HepG2 (cell line): ENCODE measurements around the gene SMTN. TPM values are rescaled to one million over a fixed set of nuclear protein-coding genes. Genes with fewer than 3 reads are reported as not detected.

Experiments used
- AGO1 ChIP-seq: fragments of 200-400 bp; formaldehyde crosslinking; IDR thresholded peaks from 2 replicates; pipeline ENCODE4 v1.6.1; 2017; ENCODE audit warnings: mild to moderate bottlenecking, low read depth, low read length, moderate library complexity; ENCODE audit not compliant: poor library complexity, severe bottlenecking
- BCL3 ChIP-seq: sonication (generic); formaldehyde crosslinking; IDR thresholded peaks from 2 replicates; pipeline ENCODE4 v1.5.1; 2020; ENCODE audit warnings: mild to moderate bottlenecking, missing genetic modification reagents, moderate library complexity
- DZIP1 ChIP-seq: sonication (generic); formaldehyde crosslinking; IDR thresholded peaks from 2 replicates; pipeline ENCODE4 v1.5.0; 2020; ENCODE audit warnings: mild to moderate bottlenecking, missing genetic modification reagents
- GPN1 ChIP-seq: sonication (generic); formaldehyde crosslinking; IDR thresholded peaks from 2 replicates; pipeline ENCODE4 v1.5.1; 2020; ENCODE audit warnings: missing genetic modification reagents, borderline replicate concordance
- HNF1B ChIP-seq: sonication (generic); formaldehyde crosslinking; IDR thresholded peaks from 2 replicates; pipeline ENCODE4 v1.5.1; 2020; ENCODE audit warnings: mild to moderate bottlenecking, moderate library complexity, missing genetic modification reagents
- MEIS1 ChIP-seq: sonication (generic); formaldehyde crosslinking; IDR thresholded peaks from 2 replicates; pipeline ENCODE4 v1.9.0; 2021; ENCODE audit warnings: mild to moderate bottlenecking, missing genetic modification reagents, moderate library complexity, borderline replicate concordance
- MYNN ChIP-seq: sonication (generic); formaldehyde crosslinking; IDR thresholded peaks from 2 replicates; pipeline ENCODE4 v1.4.0; 2020; ENCODE audit warnings: mild to moderate bottlenecking, low read depth, missing genetic modification reagents
- NFE2L2 ChIP-seq: fragments of 150-350 bp; IDR thresholded peaks from 2 replicates; pipeline ENCODE4 v1.6.1; 2014; ENCODE audit warnings: low read length
- UBTF ChIP-seq: sonication (generic); formaldehyde crosslinking; IDR thresholded peaks from 2 replicates; pipeline ENCODE4 v1.4.0; 2020; ENCODE audit warnings: mild to moderate bottlenecking, missing genetic modification reagents
- ZBTB42 ChIP-seq: sonication (generic); formaldehyde crosslinking; IDR thresholded peaks from 2 replicates; pipeline ENCODE4 v1.5.0; 2020; ENCODE audit warnings: mild to moderate bottlenecking, missing genetic modification reagents
- ZNF17 ChIP-seq: sonication (generic); formaldehyde crosslinking; IDR thresholded peaks from 2 replicates; pipeline ENCODE4 v1.5.0; 2020; ENCODE audit warnings: mild to moderate bottlenecking, missing genetic modification reagents
- ZNF354B ChIP-seq: sonication (generic); formaldehyde crosslinking; IDR thresholded peaks from 2 replicates; pipeline ENCODE4 v1.8.0; 2022; ENCODE audit warnings: mild to moderate bottlenecking, missing genetic modification reagents
- ZNF572 ChIP-seq: sonication (generic); formaldehyde crosslinking; IDR thresholded peaks from 2 replicates; pipeline ENCODE4 v1.5.1; 2020; ENCODE audit warnings: mild to moderate bottlenecking, missing genetic modification reagents
- ZNF609 ChIP-seq: sonication (generic); formaldehyde crosslinking; IDR thresholded peaks from 2 replicates; pipeline ENCODE4 v1.4.0; 2020; ENCODE audit warnings: mild to moderate bottlenecking, missing genetic modification reagents, borderline replicate concordance
- polyA plus RNA-seq, 8 experiments: library from polyadenylated mRNA; depleted of rRNA in 3 of 8; stranded (reverse) in 7 of 8; unstranded in 1 of 8; fragments of >200 nt; fragmentation: Illumina TruSeq in 4 of 8; extraction: Trizol in 4 of 8; gene quantifications; 2 replicates each; pipeline versions ENCODE4 v1.2.1 to v1.2.3, GENCODE V29; 2011 to 2016; ENCODE audit warnings: low read depth in 4 of 8, missing spikeins in 1 of 8, mixed read lengths in 1 of 8; ENCODE audit not compliant: insufficient read depth in 1 of 8
- total RNA-seq, 5 experiments: library from RNA; depleted of rRNA; stranded (reverse); fragments of >200 nt; fragmentation: Illumina TruSeq; extraction: Trizol; gene quantifications; 2 replicates each; pipeline ENCODE4 v1.2.3, GENCODE V29; 2016; ENCODE audit warnings: low read depth in 1 of 5

SMTN gene
- total and polyA plus RNA-seq, 2 of the 13 experiments (the other 11 are each of a cell fraction or from before 2014, with no cell fraction given): 14.7 to 26.1 TPM

- no peak for TF ChIP-seq GPN1
- no peak for TF ChIP-seq NFE2L2
- TF ChIP-seq ZNF572 (CRISPR knock-in tag): 0 out of 2 replicates have a peak, but pooled peaks have one; percentile 16
- peak; percentile 34; the same call in 1 of the 2 replicates for TF ChIP-seq BCL3 (CRISPR knock-in tag)
- TF ChIP-seq MEIS1 (CRISPR knock-in tag): peak; percentile 76; the same call in 1 of the 2 replicates
- peak; percentile 59; the same call in 1 of the 2 replicates for TF ChIP-seq UBTF (CRISPR knock-in tag)
- no peak for TF ChIP-seq ZNF17
- TF ChIP-seq AGO1: peak; percentile 91
- TF ChIP-seq HNF1B (CRISPR knock-in tag): peak; percentile 66; the same call in 1 of the 2 replicates
- TF ChIP-seq ZNF354B (CRISPR knock-in tag): peak; percentile 70; the same call in 1 of the 2 replicates
- no peak for TF ChIP-seq MYNN (CRISPR knock-in tag)
- TF ChIP-seq DZIP1 (CRISPR knock-in tag): no peak
- peak; percentile 29; the same call in 1 of the 2 replicates for TF ChIP-seq ZNF609
- TF ChIP-seq ZBTB42 (CRISPR knock-in tag): peak; percentile 46; the same call in 1 of the 2 replicates
Observed at GRCh38 chr22:31080848-31081649, at the start of gene SMTN (continued).
